Activated effector memory CD4-positive, alpha-beta T cell treated with Interleukin-2 at 50 U/mL for 16 hours (primary cell): ENCODE results near the gene EMC7.
A peak's percentile ranks its signal among the peaks of the same experiment; 100 is the strongest.
"Not testable (repeated sequence)": the region's sequence is repeated elsewhere in the genome, so short reads cannot be mapped to it uniquely, and the experiment has no call there.

Source experiments
- DNase-seq: peaks from one replicate; pipeline ENCODE4 v3.0.0-alpha.2; 2020

Gene EMC7

DNA sequence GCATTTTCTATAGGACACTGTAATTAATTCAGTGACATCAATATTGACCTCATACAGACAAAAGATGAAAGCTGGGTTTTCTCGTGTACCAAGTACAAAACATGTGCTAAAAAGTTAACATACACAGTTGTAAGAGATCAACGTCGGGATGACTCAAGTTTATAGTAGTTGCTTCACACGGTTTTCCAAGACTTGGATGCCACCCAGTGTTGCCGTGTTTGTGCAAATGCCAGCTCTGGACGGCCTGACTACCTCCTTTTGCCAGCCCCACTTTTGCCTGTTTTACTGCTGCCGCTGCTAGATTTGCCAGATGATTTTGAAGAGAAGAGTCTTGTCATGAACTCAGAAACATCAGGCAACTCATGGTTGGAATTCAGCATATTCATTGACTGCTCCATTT, 17.6 kb downstream of the EMC7 start:
- no peak for DNase-seq

DNA sequence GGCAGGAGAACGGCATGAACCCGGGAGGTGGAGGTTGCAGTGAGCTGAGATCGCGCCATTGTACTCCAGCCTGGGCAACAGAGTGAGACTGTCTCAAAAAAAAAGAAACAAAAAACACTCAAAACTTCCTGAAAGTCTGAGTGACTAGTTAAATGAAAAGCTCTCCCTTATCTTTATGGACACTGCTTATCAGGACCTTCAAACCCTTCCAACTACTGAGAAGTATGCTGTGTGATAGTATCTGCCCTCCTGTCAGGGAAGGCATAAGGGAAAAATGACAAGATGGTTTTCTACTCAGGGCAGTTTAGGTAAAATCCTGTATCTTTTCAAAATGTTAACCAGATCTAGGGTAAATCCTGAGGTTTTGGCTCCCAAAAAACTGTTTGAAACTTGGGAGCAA, 21.8 kb downstream of the EMC7 start:
- no peak for DNase-seq

DNA sequence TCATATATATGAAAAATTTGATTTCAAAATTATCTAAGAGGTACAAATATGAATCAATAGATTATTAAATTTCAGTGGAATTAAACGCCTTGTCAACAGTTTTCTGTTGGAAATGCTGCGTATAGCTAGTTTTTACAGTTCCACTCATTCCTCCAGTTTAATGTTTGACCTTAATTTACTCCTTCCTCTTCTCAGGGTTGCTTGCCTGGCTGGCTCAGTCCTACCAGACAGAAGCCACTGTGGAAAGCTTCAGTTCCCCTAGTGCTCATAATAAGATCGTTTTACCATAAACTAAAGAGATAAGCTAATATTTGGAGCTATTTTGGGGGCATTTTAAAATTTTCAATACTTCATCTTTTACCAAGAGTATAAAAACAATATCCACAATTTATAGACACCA, 22.8 kb downstream of the EMC7 start:
- no peak for DNase-seq

DNA sequence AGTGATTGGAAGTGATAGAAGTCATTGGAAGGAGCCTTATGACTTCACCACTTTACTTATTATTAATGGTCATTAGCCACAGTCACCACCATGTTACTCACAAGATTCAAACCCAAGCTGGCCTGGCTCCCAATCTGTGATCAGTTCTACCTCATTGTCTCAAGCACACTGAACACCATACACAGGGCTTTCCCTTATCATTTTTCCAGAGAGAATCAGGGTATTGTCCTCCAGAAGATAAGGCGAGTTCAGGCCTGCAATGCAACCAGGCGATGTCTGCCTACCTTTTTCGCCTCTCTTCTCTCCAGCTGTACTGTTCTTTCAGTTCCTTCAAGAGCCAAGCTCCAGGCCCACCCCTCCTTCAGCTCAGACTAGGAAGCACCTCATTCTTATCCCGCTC, 24.9 kb downstream of the EMC7 start:
- DNase-seq: no peak

DNA sequence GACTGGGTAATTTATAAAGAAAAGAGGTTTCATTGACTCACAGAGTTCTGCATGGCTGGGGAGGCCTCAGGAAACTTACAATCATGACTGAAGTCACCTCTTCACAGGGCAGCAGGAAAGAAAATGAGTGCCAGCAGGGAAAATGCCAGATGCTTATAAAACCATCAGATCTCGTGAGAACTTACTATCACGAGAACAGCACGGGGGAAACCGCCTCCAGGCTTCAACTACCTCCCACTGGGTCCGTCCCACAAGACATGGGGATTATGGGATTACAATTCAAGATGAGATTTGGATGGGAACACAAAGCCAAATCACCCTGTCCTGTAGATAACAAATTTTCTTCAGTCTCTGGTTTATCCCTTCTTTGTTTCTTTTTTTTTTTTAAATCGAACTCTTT, 31.7 kb downstream of the EMC7 start:
- no peak for DNase-seq

DNA sequence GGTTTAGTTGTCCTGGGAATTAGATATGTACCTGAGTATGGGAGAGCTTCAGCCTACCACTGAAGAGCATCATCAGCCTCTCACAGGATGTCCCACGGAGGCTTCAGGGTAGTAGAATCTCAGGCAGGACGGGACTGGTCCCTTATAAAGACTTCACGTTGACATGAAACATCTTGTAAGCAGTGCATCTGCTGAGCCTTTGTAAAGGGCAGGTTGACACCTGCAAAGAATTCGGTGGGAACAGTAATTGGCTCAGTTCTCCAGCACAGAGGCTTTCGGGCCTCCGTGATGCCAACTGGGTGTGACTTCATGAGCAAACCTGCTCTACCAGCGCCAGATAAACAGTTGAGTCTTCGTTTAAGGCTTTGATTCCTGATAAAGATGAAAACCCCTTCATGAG, 35.7 kb downstream of the EMC7 start:
- no peak for DNase-seq

DNA sequence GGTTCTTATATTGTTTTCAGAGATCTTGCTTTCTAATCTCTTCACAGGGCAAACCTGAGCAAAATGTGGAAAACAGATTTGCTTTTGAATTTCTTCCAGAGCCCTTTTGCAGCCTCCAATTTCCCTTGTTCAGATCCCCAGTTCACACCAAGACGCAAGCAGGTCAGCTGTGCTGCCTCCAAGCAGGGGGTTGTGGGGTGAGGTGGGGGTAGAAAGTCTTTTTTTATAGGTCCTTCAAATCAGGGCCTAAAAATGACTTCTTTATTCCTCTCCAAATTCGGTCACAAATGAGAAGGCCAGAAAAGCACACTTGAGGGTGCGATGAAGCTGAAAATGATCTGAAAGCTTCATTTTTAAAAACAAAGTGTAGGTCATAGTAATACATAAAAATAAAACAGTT, 36.4 kb downstream of the EMC7 start:
- DNase-seq: no peak

DNA sequence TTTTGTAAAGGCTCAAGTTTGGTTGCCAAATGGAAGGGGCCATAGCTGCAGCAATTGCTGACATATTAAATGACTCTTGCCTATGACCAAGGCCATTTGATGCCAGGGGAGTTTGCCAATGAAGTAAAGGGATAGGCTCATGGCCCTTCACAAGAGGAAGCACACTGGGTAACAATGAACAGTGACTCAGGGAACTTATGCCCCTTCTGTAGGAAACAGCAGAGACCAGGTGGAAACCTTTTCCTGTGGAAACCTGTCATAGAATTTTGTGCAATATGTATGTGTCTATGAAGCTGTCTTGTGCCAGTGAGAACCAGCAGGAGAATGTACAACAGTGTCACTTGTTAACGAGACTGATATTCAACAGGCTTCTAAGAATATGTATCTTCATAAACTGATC, 37.2 kb downstream of the EMC7 start:
- no peak for DNase-seq

DNA sequence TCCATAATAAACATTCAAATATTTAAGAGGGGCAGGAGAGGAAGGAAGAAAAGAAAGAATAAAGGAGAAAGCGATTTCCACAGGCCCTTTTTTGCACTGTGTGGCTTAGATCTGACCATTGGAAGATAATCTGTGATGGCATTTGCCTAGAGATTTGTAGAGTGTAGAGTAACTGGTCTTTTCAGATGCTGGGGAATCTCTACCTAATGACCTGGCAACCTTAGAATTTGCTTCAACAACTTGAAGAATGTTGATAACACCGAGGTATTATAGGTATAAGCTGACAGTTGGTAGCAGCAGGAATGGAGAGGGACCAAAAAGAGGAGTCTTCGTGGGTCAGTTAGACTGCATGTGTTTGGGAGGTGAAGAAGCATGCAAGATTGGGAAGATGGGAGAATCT, 41.7 kb downstream of the EMC7 start:
- DNase-seq: no peak

DNA sequence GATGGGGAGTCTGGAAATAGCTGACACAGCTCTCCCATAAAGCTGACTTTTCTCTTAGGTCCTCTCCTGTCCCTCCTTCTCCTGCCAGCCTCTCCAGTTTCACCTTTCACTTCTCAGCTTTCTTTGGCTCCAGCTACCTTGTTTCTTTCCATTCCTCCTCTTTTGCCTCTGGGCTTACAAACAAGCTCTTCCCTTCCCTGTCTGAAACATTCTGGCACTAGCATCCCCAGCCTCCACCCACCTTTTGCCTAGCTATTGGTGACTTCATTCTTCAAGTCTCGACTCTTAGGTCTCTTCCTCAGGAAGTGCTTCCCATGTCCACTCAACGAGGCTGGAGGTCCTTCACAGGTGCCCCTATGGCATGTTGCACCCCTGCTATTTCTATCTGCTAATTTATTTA, 42.2 kb downstream of the EMC7 start:
- DNase-seq: no peak

DNA sequence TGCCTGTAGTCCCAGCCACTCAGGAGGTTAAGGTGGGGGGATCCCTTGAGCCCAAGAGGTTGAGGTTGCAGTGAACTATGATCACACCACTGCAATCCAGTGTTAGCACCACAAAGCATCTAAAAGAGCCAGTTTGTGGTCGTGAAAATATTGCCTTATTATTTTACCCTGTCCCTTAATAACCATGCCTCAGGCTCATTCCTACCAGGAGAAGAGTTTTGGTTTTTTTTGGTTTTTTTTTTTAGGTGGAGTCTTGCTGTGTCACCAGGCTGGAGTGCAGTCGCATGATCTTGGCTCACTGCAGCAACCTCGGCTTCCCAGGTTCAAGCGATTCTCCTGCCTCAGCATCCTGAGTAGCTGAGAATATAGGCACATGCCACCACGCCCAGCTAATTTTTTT, 44.8 kb downstream of the EMC7 start:
- DNase-seq: no peak

DNA sequence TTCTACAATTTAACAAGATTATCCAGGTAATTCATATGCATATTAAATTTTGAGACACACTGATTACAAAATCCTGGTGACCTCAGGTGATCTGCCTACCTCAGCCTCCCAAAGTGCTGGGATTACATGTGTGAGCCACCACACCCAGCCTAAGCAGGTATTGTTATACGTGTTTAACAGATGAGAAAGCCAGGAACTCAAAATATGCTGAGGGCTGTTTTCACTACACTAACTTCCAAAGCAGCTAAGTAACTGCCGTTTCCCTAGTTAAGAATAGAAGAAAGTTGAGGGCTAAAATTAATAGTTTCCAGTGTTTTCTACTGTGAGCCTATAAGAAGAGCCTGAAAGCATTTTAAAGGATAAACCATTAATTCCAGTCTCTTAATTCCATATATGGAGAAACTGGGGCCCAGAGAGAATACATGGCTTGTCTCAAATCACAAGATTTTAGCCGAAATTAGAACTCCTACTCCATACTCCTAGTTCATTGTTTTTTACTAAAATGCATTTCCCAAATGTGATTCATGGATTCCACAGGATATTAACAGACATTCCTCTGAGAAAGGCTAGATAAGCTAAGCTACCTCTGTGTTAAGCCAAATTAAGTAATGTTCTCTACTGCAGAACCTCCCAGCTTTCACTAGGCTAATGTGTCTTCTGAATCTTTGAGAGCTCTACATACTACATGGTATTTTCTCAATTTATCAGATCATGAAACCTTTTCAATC, 45.6 kb downstream of the EMC7 start:
- no peak for DNase-seq

DNA sequence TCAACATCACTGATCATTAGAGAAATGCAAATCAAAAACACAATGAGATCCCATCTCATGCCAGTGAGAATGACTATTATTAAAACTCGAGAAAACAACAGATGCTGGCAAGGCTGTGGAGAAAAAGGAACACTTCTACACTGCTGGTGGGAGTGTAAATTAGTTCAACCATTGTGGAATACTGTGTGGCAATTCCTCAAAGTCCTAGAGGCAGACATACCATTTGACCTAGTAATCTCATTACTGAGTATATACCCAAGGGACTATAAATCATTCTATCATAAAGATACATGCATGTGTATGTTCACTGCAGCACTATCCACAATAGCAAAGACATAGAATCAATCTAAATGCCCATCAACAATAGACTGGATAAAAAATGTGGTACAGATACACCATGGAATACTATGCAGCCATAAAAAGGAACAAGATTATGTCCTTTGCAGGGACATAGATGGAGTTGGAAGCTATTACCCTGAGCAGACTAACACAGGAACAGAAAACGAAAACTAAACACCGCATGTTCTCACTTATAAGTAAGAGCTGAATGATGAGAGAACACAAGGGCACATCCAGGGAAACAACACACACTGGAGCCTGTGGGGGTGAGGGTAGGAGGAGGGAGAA, 47.5 kb downstream of the EMC7 start:
- no peak for DNase-seq

DNA sequence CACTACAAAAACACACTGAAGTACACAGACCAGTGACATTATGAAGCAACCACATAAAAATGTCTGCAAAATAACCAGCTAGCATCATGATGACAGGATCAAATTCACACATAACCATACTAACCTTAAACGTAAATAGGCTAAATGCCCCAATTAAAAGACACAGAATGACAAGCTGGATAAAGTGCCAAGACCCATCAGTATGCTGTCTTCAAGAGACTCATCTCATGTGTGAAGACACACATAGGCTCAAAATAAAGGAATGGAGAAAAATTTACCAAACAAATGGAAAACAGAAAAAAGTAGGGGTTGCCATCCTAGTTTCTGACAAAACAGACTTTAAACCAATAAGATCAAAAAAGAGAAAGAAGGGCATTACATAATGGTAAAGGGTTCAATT, 51.3 kb downstream of the EMC7 start:
- not testable (repeated sequence) for DNase-seq

DNA sequence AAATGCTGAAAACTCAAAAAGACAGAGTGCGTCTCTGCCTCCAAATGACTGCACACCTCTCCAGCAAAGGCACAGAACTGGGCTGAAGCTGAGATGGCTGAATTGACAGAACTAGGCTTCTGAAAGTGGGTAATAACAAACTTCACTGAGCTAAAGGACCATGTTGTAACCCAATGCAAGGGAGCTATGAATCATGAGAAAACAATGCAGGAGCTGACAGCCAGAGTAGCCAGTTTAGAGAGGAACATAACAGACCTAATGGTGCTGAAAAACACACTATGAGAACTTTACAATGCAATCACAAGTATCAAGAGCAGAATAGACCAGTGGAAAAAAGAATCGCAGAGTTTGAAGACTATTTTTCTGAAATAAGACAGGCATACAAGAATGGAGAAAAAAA, 52.5 kb downstream of the EMC7 start:
- DNase-seq: no peak

DNA sequence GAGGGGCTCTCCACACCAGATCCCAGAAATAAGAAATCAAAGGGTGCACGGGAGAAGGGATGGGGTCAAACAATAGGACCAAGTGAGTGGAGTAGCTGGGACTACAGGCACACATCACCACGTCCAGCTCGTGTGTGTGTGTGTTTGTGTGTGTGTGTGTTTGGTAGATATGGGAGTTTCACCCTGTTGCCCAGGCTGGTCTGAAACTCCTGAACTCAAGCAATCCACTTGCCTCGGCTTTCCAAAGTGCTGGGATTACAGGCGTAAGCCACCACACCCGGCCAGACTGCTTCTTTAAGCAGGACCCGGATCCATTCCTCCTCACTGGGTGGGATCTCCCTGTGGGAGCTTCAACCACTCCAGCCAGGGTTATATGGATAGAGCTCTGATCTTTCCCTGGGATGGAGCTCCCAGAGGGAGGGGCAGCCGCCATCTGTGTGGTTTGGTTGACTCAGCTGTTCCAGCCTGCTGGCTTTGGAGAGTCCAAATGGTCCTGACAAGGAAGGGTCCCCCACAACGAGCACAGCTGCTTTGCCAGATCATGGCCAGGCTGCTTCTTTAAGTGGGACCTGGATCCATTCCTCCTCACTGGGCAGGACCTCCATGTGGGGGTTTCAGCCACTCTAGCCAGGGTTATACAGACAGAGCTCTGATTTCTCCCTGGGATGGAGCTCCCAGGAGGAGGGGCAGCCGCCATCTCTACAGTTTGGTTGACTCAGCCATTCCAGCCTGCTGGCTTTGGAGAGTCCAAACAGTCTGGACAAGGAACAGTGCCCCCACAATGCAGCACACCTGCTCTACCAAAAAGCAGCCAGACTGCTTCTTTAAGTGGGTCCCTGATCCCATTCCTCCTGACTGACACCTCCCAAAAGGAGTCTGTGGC, 53.5 kb downstream of the EMC7 start:
- DNase-seq: no peak

DNA sequence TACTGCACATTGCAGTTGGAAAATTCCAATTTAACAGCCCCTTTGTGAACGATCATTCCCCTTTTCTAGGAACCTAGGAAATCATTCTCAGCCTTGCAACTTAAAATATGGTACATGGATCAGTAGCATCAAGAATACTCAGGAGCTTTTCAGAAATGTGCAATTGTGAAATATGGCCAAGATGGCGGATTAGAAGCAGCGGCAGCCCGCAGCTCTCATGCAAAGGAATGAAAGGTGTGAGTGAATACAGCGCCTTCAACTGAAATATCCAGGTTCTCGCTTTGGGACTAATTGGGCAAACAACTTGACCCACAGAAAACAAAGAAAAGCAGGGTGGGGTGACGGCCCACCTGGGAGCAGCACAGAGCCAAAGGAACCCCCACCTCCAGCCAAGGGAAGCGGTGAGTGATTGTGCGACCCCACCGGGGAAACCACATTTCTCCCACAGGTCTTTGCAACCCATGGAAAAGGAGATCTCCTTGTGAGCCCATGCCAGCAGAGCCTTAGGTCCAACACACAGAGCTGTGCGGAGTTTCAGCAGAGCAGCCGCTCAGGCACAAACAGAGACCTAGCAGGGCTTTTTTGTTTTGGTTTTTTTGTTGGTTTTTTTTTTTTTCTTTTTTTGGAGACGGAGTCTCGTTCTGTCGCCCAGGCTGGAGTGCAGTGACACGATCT, 55.1 kb downstream of the EMC7 start:
- no peak for DNase-seq

DNA sequence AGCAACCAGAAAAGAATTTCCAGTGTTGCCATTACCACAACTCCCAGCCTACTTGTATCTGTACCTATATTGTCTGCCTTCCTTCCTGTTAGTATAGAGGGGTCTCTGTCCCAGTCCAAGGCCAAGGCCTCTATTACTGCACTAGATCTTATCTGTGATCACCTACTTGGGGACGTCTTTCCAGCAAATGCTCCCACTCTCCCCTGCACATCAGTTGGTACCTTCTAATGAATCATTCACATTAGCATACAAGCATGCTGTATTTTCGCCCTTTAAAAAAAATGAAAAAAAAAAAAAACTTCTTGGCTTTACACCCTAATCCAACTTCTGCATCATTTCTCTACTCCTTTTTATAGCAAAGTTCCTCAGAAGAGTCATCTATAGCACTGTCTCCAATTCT, 57.8 kb downstream of the EMC7 start:
- no peak for DNase-seq

DNA sequence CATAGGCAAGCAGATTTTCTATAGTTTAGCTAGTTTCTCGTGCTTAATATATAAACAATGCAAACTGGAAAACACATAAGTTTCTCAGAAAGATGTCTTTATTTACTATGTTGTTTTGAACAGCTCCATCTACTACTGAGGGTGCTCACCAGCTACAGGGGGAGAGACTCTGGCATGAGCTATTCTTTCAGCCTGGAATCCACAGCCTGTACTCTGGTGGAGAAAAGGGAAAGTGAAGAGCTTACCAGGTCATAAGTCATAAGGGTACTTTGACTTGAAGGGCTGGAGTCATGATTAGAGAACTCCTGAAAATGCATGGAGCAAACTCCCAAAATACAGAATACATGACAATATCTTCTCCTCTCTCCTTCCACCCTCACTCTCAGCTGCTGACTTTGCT, 58.3 kb downstream of the EMC7 start:
- DNase-seq: no peak

DNA sequence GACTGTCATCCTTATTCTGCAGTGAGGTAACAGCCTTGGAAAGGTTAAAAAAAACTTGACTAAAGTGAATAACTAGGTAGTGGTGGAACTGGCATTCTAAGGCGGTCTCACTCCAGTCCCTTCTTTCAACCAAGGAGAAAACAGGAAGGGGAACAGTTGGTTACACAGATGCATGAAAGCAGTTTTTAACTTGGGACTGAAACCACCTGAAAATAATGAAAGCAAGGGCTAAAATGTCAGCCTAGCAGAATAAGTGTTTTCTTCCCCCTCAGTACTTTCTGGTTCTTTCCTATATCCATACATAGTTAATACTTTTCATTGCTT, 61.9 kb downstream of the EMC7 start:
- no peak for DNase-seq

DNA sequence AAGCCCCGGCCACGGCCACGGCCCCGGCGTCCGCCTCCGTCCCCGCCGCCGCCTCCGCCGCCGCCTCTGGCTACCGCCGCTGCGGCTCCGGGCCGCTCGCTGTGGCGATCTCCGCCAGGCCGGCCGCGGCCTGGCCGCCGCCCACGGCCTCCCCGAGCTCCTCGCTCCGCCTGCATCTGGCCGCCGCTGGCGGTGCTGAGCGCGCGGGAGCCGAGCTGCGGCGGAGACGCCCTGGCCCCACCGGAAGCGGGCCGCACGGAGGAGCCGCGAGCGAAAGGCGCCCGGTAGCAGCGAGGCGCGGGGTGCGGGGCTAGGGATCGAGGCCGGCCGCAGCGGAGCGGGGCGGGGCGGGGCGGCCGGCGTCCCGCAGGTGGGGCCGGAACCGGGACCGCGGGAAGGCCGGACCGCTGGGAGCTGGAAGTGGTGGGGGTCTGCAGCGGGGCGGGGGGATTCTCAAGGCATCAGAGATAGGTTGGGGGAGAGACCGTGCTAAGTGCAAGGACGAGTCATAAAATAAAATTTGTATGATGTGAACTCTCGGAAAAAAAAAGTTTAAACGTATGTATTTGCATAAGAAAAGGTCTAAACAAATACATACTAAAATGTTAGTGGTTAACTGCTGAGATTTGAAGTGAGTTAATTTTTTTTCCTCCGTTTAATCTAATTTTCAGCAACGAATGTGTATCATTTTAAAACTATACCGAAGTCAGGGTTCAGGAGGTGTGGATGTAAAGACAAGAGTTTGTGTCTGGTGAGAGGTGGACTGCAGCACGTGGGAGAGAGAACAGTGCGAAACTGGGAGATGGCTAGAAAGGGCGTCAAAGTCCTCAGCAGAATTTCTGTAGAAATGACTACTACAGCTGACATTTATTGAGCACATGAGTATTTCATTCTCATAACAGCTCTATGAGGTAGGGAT, 62.5 kb downstream of the EMC7 start, which contains the start of gene AVEN:
Gene AVEN, minus strand, starts transcription at position 334 of the 919 bp plus-strand sequence. Its CDS starts 158 bp downstream, at position 176.
- DNase-seq: peak; percentile 58
